Calu3 (cell line): ENCODE results near the gene AKT3. TPM values are rescaled to one million over a fixed set of nuclear protein-coding genes. Genes with fewer than 3 reads are reported as not detected.

Experiments used
- BruUV-seq: library from RNA; stranded (reverse); fragments of 400-500 nt; replicated peaks from 2 replicates; lab custom pipeline; 2021; lab: Mats Ljungman, UMichigan
- CTCF ChIA-PET: fragments of 300-600 bp; sonication (Branson Sonifier 250); formaldehyde crosslinking; loops from one replicate; lab custom pipeline; 2022; ENCODE audit warnings: antibody characterized with exemption; lab: Charles Lee
- DNase-seq: peaks from one replicate; pipeline ENCODE4 v3.0.0; 2022
- H3K27ac Mint-ChIP-seq: one replicate; pipeline ENCODE4 v1.8.0; 2022; ENCODE audit warnings: mixed read lengths; ENCODE audit not compliant: unreplicated experiment
- H3K27me3 Mint-ChIP-seq: one replicate; pipeline ENCODE4 v1.8.0; 2022; ENCODE audit warnings: mixed read lengths; ENCODE audit not compliant: unreplicated experiment
- H3K36me3 Mint-ChIP-seq: one replicate; pipeline ENCODE4 v1.8.0; 2022; ENCODE audit warnings: mild to moderate bottlenecking, moderate library complexity, mixed read lengths; ENCODE audit not compliant: insufficient read depth, unreplicated experiment
- H3K4me1 Mint-ChIP-seq: one replicate; pipeline ENCODE4 v1.8.0; 2022; ENCODE audit warnings: mild to moderate bottlenecking, low read depth, mixed read lengths; ENCODE audit not compliant: unreplicated experiment
- H3K4me3 Mint-ChIP-seq: one replicate; pipeline ENCODE4 v1.8.0; 2022; ENCODE audit warnings: mild to moderate bottlenecking, low read depth, moderate library complexity, mixed read lengths; ENCODE audit not compliant: unreplicated experiment
- H3K9me3 Mint-ChIP-seq: one replicate; pipeline ENCODE4 v1.8.0; 2022; ENCODE audit warnings: low read depth, mixed read lengths; ENCODE audit not compliant: unreplicated experiment
- intact Hi-C: fragments of 100-400 bp; cut with micrococcal nuclease; formaldehyde crosslinking; loops from one replicate; pipeline ENCODE4 v1.10.0; 2022; ENCODE audit not compliant: unreplicated experiment
- total RNA-seq: library from RNA; stranded (reverse); gene quantifications from 2 replicates; pipeline ENCODE4 v1.2.3, GENCODE V29; 2022
- TF ChIP-seq, protein P1 (sequence below): fragments of 200-600 bp; IDR thresholded peaks from one replicate; pipeline ENCODE4 v1.8.0; 2022; ENCODE audit warnings: antibody characterized with exemption; ENCODE audit not compliant: unreplicated experiment

The AKT3 gene
- total RNA-seq, 1 experiment from 2014 or later: 81.2 TPM

DNA sequence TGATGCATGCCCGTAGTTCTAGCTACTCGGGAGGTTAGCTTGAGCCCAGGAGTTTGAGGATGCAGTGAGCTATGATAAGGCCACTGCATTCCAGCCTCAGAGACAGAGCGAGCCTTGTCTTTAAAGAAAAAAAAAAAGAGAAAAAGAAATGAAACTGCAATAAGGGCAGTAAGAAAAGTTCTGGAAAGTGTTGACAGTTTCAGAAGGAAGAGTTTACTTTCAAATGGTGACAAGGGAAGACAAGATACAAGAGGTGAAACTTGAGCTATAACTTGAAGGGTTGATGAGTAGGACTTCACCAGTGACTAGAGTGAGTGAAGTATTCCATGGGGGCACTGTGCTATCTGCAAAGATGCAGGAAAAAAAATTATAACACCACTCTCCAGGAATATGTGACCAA, 125.0 kb downstream of the AKT3 start:
- no peaks in the 10 kb centered on the region for H3K27me3 Mint-ChIP-seq
- no peak overlapping the region for H3K27ac Mint-ChIP-seq
- DNase-seq: no peak
- CTCF ChIA-PET: no interaction called here
- peaks cover 2% of the 10 kb centered on the region for H3K9me3 Mint-ChIP-seq
- BruUV-seq: no TSS peak
- no peak overlapping the region for H3K4me3 Mint-ChIP-seq
- H3K4me1 Mint-ChIP-seq: peaks cover 40% of the 10 kb centered on the region
- H3K36me3 Mint-ChIP-seq: peaks cover under 1% of the 10 kb centered on the region
- intact Hi-C loops: no loop called here
- TF ChIP-seq, protein P1, sequence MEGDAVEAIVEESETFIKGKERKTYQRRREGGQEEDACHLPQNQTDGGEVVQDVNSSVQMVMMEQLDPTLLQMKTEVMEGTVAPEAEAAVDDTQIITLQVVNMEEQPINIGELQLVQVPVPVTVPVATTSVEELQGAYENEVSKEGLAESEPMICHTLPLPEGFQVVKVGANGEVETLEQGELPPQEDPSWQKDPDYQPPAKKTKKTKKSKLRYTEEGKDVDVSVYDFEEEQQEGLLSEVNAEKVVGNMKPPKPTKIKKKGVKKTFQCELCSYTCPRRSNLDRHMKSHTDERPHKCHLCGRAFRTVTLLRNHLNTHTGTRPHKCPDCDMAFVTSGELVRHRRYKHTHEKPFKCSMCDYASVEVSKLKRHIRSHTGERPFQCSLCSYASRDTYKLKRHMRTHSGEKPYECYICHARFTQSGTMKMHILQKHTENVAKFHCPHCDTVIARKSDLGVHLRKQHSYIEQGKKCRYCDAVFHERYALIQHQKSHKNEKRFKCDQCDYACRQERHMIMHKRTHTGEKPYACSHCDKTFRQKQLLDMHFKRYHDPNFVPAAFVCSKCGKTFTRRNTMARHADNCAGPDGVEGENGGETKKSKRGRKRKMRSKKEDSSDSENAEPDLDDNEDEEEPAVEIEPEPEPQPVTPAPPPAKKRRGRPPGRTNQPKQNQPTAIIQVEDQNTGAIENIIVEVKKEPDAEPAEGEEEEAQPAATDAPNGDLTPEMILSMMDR: no peak

DNA sequence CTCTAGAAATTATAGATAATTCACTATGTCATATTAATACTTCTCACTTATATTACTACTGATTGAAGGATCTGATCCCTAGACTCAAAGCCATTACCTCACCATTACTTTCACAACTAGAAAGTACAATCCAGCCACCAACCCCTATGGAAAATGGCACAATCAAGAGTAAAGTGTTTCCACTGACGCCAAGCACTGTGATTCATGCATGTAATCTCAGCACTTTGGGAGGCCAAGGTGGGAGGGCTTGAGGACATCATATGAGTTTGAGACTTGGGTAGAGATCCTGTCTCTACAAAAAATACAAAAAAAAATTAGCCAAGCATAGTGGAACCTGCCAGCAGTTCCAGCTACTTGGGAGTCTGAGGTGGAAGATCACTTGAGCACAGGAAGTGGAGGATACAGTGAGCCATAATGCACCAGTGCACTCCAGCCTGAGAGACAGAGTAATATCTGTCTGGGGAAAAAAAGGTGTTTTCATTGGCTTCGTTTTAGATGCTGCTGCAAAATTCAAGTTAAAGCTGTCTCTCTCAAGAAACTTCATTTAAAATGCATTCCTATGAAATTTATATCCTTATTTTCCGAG, 126.5 kb downstream of the AKT3 start:
- no peaks in the 10 kb centered on the region for H3K27me3 Mint-ChIP-seq
- no peak for DNase-seq
- H3K36me3 Mint-ChIP-seq: no peaks in the 10 kb centered on the region
- intact Hi-C loops: no loop called here
- no peak overlapping the region for H3K4me3 Mint-ChIP-seq
- H3K4me1 Mint-ChIP-seq: peaks cover 37% of the 10 kb centered on the region
- no peak overlapping the region for H3K27ac Mint-ChIP-seq
- TF ChIP-seq, protein P1: no peak
- H3K9me3 Mint-ChIP-seq: no peaks in the 10 kb centered on the region
- BruUV-seq: no TSS peak
- CTCF ChIA-PET: interaction anchor here (0.7 kb wide), 1 partner anchor 339 kb away, joined by 6 read pairs; no protein-coding TSS in a partner anchor

DNA sequence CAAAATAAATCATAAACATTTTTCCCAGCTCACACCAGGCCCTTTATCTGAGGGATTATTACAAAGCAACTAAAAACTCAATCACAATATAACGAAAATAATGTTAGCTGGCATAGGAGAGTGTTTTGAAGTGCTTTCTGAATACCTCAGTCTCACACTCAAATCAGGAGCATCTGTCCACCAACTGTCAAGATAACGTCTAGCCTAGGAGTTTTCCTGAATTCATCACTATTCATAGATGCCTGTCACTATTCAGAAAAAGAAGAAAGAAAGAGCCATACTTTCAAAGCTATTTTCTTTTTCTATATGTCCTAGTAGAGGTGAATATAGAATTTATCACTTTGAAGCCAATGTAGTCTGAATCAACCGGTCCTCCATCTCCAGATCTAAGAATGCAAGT, 127.0 kb downstream of the AKT3 start:
- no peak overlapping the region for H3K27ac Mint-ChIP-seq
- H3K36me3 Mint-ChIP-seq: no peaks in the 10 kb centered on the region
- CTCF ChIA-PET: no interaction called here
- DNase-seq: no peak
- no peaks in the 10 kb centered on the region for H3K9me3 Mint-ChIP-seq
- intact Hi-C loops: no loop called here
- H3K4me1 Mint-ChIP-seq: peaks cover 33% of the 10 kb centered on the region
- TF ChIP-seq, protein P1: no peak
- H3K27me3 Mint-ChIP-seq: no peaks in the 10 kb centered on the region
- no peak overlapping the region for H3K4me3 Mint-ChIP-seq
- BruUV-seq: no TSS peak

DNA sequence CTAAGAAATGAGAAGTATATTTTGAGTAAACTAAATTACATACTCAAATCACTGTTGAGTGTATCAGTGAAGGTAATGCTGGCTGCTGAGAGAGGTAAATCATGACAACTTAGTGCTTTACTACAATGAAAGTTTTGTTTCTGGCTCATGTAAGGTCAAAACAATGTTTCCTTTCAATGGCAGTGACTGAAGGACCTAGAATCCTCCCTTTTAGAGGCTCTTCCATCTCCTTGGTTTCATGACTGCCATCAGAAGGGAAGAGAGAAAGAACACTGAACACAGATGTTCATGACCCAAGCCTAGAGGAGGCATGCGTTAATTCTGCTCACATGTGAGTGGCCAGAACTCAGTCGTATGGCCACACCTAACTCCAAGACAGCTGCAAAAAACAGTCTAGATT, 130.6 kb downstream of the AKT3 start:
- peaks cover 31% of the 10 kb centered on the region for H3K4me1 Mint-ChIP-seq
- CTCF ChIA-PET: interaction anchor here (1.1 kb wide), 1 partner anchor 12 kb away, joined by 3 read pairs; no protein-coding TSS in a partner anchor
- H3K9me3 Mint-ChIP-seq: no peaks in the 10 kb centered on the region
- intact Hi-C loops: loop anchor here (10.0 kb wide), 1 partner anchor 345 kb away; no protein-coding TSS in a partner anchor
- H3K4me3 Mint-ChIP-seq: peak overlapping the region; percentile 22
- no peak for DNase-seq
- no peaks in the 10 kb centered on the region for H3K36me3 Mint-ChIP-seq
- BruUV-seq: no TSS peak
- H3K27me3 Mint-ChIP-seq: no peaks in the 10 kb centered on the region
- H3K27ac Mint-ChIP-seq: peak overlapping the region; percentile 69
- TF ChIP-seq, protein P1: no peak
